ENCODE measurements around the gene KRT82. TPM values are rescaled to one million over a fixed set of nuclear protein-coding genes. Genes with fewer than 3 reads are reported as not detected.

The KRT82 gene
- total and polyA plus RNA-seq, 4 donors, result not detected

DNA sequence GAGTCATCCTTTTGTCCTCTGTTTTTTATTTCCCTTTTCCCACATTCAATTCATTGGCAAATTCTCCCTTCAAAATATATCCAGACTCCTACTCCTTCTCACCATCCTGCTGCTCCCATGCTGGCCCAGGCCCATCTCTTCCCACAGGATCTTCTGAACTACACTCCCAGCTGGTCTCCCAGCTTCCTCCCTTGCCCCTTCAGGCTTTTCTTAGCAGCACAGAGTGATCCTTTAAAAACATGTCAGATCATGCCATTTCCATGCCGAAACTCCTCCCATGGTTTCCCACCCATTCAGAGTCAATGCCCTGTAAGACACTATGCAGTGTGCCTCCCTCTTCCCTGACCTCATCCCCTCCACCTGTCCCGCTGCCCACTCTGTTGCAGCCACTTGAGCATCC lies 18.3 kb downstream of the KRT82 start:
- H3K9me3 ChIP-seq (ENCODE audit: control insufficient read depth in 4 of 4, insufficient read depth in 3 of 4, low read length in 3 of 4), result no peaks in the 10 kb centered on the region
- no peak overlapping the region for H3K9ac ChIP-seq (ENCODE audit: insufficient read depth in 1 of 2, low read length in 2 of 2)
- H3K27ac ChIP-seq (ENCODE audit: low read depth in 1 of 2, low read length in 1 of 2), result no peak overlapping the region
- TF ChIP-seq, protein P1, sequence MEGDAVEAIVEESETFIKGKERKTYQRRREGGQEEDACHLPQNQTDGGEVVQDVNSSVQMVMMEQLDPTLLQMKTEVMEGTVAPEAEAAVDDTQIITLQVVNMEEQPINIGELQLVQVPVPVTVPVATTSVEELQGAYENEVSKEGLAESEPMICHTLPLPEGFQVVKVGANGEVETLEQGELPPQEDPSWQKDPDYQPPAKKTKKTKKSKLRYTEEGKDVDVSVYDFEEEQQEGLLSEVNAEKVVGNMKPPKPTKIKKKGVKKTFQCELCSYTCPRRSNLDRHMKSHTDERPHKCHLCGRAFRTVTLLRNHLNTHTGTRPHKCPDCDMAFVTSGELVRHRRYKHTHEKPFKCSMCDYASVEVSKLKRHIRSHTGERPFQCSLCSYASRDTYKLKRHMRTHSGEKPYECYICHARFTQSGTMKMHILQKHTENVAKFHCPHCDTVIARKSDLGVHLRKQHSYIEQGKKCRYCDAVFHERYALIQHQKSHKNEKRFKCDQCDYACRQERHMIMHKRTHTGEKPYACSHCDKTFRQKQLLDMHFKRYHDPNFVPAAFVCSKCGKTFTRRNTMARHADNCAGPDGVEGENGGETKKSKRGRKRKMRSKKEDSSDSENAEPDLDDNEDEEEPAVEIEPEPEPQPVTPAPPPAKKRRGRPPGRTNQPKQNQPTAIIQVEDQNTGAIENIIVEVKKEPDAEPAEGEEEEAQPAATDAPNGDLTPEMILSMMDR (IDR thresholded peaks at IDR 0.05; ENCODE audit: control extremely low read depth, extremely low read depth), result no peak
- peaks cover 0 to 7% (median 0%) of the 10 kb centered on the region in 3 donors for H3K27me3 ChIP-seq (ENCODE audit: control insufficient read depth in 3 of 3, insufficient read depth in 3 of 3, low read length in 2 of 3)
- 88% methylated on average over 2 of the region's 2 CpGs for WGBS, 2 donors
- DNase-seq (no peak), ATAC-seq (ENCODE audit: insufficient read depth, low FRiP score) (no peak)
- H3K36me3 ChIP-seq (ENCODE audit: control insufficient read depth in 4 of 4, insufficient read depth in 4 of 4, low read length in 4 of 4), result no peaks in the 10 kb centered on the region
- peaks cover 0 to 5% (median 0%) of the 10 kb centered on the region in 5 donors for H3K4me1 ChIP-seq (ENCODE audit: control insufficient read depth in 5 of 5, insufficient read depth in 5 of 5, low read length in 5 of 5)
- H3K4me3 ChIP-seq, result no peak overlapping the region

DNA sequence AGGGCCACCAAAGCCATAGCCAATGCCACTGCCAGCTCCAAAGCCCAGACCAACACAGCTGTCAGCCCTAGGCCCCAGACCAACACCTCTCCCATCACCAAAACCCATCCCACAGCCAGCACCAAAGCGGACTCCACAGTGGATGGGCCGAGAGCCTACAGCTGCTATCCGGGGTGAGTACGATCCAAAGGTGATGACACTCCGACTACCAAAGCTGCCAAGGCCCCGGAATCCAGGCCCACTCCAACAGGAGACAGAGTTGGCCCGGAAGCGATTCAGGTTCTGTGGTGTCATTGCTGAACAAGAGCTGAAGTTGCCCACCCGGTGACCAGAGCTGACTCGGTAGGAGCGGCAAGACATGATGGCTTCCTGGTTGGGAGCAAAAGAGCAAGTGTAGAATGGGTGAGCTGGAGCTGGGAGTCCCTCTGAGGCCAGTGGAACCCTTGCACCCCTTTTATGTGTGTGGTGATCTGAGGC lies 20.9 kb downstream of the KRT82 start, which contains the start of gene KRT84:
KRT84 (minus strand) TSS at position 427 of the 477 bp plus-strand sequence; CDS start at position 360, 67 bp downstream.
- Histone ChIP-seq H3K27me3 (ENCODE audit: control insufficient read depth in 3 of 3, insufficient read depth in 3 of 3, low read length in 2 of 3) (peaks cover 0 to 7% (median 0%) of the 10 kb centered on the region in 3 donors), H3K36me3 (ENCODE audit: control insufficient read depth in 4 of 4, insufficient read depth in 4 of 4, low read length in 4 of 4) (no peaks in the 10 kb centered on the region), H3K9me3 (ENCODE audit: control insufficient read depth in 4 of 4, insufficient read depth in 3 of 4, low read length in 3 of 4) (no peaks in the 10 kb centered on the region), H3K9ac (ENCODE audit: insufficient read depth in 1 of 2, low read length in 2 of 2) (no peak within 1 kb of the TSS), H3K4me1 (ENCODE audit: control insufficient read depth in 5 of 5, insufficient read depth in 5 of 5, low read length in 5 of 5) (peaks cover 0 to 2% (median 0%) of the 10 kb centered on the region in 5 donors), H3K27ac (ENCODE audit: low read depth in 1 of 2, low read length in 1 of 2) (no peak within 1 kb of the TSS), H3K4me3 (no peak within 1 kb of the TSS)
- DNase-seq (no peak), ATAC-seq (ENCODE audit: insufficient read depth, low FRiP score) (no peak)
- WGBS, 2 donors, result 96 to 97% methylated on average over 11 of the region's 11 CpGs
- TF ChIP-seq, protein P1 (IDR thresholded peaks at IDR 0.05; ENCODE audit: control extremely low read depth, extremely low read depth), result no peak

DNA sequence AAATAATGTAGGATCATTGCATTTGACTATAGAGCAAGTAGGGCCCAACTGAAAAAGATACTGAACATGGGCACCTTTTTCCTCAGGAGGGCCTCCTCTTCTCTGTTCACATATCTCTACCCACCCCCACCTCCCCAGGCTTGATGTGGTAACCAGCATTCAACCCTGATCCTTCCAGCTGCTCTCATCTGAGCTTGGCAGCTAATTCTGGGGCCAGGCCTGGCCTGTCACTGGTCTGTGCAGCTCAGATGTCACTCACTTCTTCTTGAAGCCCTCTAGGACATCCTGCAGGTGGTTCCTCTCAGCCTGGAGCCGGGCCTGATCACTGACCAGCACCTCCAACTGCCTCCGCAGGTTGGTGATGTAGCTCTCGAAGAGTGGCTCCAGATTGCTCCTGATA lies 22.8 kb downstream of the KRT82 start:
- DNase-seq (no peak), ATAC-seq (ENCODE audit: insufficient read depth, low FRiP score) (no peak)
- Histone ChIP-seq H3K4me1 (ENCODE audit: control insufficient read depth in 5 of 5, insufficient read depth in 5 of 5, low read length in 5 of 5) (no peaks in the 10 kb centered on the region), H3K4me3 (no peak overlapping the region), H3K27me3 (ENCODE audit: control insufficient read depth in 3 of 3, insufficient read depth in 3 of 3, low read length in 2 of 3) (peaks cover 0 to 16% (median 0%) of the 10 kb centered on the region in 3 donors), H3K9ac (ENCODE audit: insufficient read depth in 1 of 2, low read length in 2 of 2) (no peak overlapping the region), H3K9me3 (ENCODE audit: control insufficient read depth in 4 of 4, insufficient read depth in 3 of 4, low read length in 3 of 4) (no peaks in the 10 kb centered on the region), H3K27ac (ENCODE audit: low read depth in 1 of 2, low read length in 1 of 2) (no peak overlapping the region), H3K36me3 (ENCODE audit: control insufficient read depth in 4 of 4, insufficient read depth in 4 of 4, low read length in 4 of 4) (no peaks in the 10 kb centered on the region)
- WGBS, 2 donors, result 89 to 90% methylated on average over 3 of the region's 3 CpGs
- TF ChIP-seq, protein P1 (IDR thresholded peaks at IDR 0.05; ENCODE audit: control extremely low read depth, extremely low read depth), result no peak

DNA sequence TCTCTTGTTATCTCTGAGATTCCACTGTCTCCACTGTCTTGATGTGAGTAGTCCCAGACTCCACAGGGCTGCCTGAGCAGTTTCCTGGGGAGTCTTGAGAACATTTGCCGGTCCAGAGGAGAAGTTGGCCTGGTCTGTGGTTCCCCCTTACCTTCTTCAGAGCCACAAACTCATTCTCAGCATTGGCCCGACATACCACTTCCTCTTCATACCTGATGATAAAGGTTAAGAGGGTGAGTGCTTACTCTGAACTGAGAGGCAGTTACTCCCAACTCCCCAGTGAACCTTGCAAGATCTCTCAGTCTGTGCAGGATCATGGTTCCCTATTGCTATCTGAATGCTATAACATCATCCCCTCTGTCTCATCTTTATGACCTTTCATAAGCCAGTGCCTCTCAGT lies 23.3 kb downstream of the KRT82 start:
- no peaks in the 10 kb centered on the region for H3K36me3 ChIP-seq (ENCODE audit: control insufficient read depth in 4 of 4, insufficient read depth in 4 of 4, low read length in 4 of 4)
- H3K4me1 ChIP-seq (ENCODE audit: control insufficient read depth in 5 of 5, insufficient read depth in 5 of 5, low read length in 5 of 5), result no peaks in the 10 kb centered on the region
- no peaks in the 10 kb centered on the region for H3K9me3 ChIP-seq (ENCODE audit: control insufficient read depth in 4 of 4, insufficient read depth in 3 of 4, low read length in 3 of 4)
- H3K27ac ChIP-seq (ENCODE audit: low read depth in 1 of 2, low read length in 1 of 2), result no peak overlapping the region
- TF ChIP-seq, protein P1 (IDR thresholded peaks at IDR 0.05; ENCODE audit: control extremely low read depth, extremely low read depth), result no peak
- 29 to 51% methylated on average over 2 of the region's 2 CpGs for WGBS, 2 donors
- no peak overlapping the region for H3K9ac ChIP-seq (ENCODE audit: insufficient read depth in 1 of 2, low read length in 2 of 2)
- DNase-seq (no peak), ATAC-seq (ENCODE audit: insufficient read depth, low FRiP score) (no peak)
- no peak overlapping the region for H3K4me3 ChIP-seq
- peaks cover 0 to 13% (median 0%) of the 10 kb centered on the region in 3 donors for H3K27me3 ChIP-seq (ENCODE audit: control insufficient read depth in 3 of 3, insufficient read depth in 3 of 3, low read length in 2 of 3)

All from lung (tissue), 12 donors.